Right atrium auricular region (tissue), 2 donors: ENCODE measurements around the gene SYAP1. TPM values are rescaled to one million over a fixed set of nuclear protein-coding genes. Genes with fewer than 3 reads are reported as not detected.

Experiments used
- DNase-seq: peaks from one replicate; pipeline ENCODE4 v3.0.0-alpha.2; 2019; ENCODE audit warnings: low spot score
- H3K27ac ChIP-seq, 2 donors: fragments of 200-600 bp; sonication (generic); 1 replicate in 1 of 2; 2 replicates in 1 of 2; pipeline ENCODE4 v1.5.1; 2016 to 2019
- H3K27me3 ChIP-seq, 2 donors: fragments of 200-600 bp; sonication (generic); one replicate each; pipeline versions ENCODE4 v1.5.1 to v1.6.0; 2017 to 2019
- H3K36me3 ChIP-seq: fragments of 200-600 bp; sonication (generic); one replicate; pipeline ENCODE4 v1.5.1; 2016
- H3K4me1 ChIP-seq, 2 donors: fragments of 200-600 bp; sonication (generic); one replicate each; pipeline versions ENCODE4 v1.5.1 to v1.6.0; 2017 to 2019
- H3K4me3 ChIP-seq, 2 donors: fragments of 200-600 bp; sonication (generic); 1 replicate in 1 of 2; 2 replicates in 1 of 2; pipeline ENCODE4 v1.5.1; 2017 to 2019; ENCODE audit warnings: mild to moderate bottlenecking in 1 of 2, moderate library complexity in 1 of 2
- H3K9me3 ChIP-seq, 2 donors: fragments of 200-600 bp; sonication (generic); one replicate each; pipeline ENCODE4 v1.5.1; 2019
- total RNA-seq, 2 donors: library from RNA; depleted of rRNA; stranded (reverse); fragments of >200 nt; gene quantifications; one replicate each; pipeline ENCODE4 v1.1.0, GENCODE V29; 2016
- TF ChIP-seq, protein P1 (sequence below), 2 donors: fragments of 200-600 bp; sonication (generic); IDR thresholded peaks; one replicate each; pipeline ENCODE4 v1.5.1; 2019; ENCODE audit warnings: antibody characterized with exemption in 2 of 2

Gene SYAP1
- total RNA-seq, 2 donors from 2014 or later: 16.9 to 17.6 TPM

DNA sequence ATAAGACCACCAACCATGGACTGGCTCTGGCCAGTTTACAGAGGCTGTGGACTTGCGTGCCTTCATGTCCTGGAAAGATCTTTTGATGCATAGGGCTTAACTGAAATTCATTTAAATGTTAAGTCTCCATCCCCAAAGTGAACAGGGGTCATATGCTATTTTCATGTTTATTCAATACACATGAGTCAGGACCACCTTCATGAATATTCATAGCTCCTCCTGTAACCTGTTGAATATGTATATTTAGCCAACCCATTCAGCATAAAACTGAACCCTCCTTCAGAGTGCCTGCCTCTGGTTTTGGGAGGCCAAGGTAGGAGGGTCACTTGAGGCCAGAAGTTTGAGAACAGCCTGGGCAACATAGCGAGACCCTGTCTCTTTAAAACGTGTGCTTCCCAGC lies 14.0 kb upstream of the SYAP1 start:
- no peaks in the 10 kb centered on the region for H3K9me3 ChIP-seq
- no peaks in the 10 kb centered on the region for H3K4me1 ChIP-seq
- no peaks in the 10 kb centered on the region for H3K36me3 ChIP-seq
- no peak overlapping the region for H3K4me3 ChIP-seq
- no peak overlapping the region for H3K27ac ChIP-seq
- DNase-seq: no peak
- TF ChIP-seq, protein P1, sequence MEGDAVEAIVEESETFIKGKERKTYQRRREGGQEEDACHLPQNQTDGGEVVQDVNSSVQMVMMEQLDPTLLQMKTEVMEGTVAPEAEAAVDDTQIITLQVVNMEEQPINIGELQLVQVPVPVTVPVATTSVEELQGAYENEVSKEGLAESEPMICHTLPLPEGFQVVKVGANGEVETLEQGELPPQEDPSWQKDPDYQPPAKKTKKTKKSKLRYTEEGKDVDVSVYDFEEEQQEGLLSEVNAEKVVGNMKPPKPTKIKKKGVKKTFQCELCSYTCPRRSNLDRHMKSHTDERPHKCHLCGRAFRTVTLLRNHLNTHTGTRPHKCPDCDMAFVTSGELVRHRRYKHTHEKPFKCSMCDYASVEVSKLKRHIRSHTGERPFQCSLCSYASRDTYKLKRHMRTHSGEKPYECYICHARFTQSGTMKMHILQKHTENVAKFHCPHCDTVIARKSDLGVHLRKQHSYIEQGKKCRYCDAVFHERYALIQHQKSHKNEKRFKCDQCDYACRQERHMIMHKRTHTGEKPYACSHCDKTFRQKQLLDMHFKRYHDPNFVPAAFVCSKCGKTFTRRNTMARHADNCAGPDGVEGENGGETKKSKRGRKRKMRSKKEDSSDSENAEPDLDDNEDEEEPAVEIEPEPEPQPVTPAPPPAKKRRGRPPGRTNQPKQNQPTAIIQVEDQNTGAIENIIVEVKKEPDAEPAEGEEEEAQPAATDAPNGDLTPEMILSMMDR (IDR thresholded peaks at IDR 0.05): no peak
- no peaks in the 10 kb centered on the region for H3K27me3 ChIP-seq

DNA sequence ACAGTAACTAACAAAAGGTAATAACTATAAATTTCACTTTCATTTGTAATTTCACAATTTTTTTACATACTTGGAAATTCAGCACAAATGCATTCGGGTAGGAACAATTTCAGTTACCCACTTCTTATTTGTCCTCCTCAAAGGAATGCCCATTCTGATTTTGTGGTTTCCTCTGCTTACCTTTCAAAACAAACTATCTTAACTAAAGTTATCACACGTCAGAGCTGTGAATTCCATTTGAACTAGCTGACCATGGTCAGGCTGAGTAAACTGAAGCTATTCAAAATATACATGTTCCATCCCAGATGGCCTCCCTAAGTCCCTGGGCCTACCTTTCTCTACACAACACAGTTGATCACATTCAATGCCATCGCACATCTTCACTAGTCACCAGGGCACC lies 11.4 kb upstream of the SYAP1 start:
- TF ChIP-seq, protein P1 (IDR thresholded peaks at IDR 0.05): no peak

GRCh38 chrX:16711219-16711811 lies 8.1 kb upstream of the SYAP1 start:
- Histone ChIP-seq H3K9me3 (no peaks in the 10 kb centered on the region), H3K36me3 (no peaks in the 10 kb centered on the region), H3K4me1 (peaks cover 0 to 7% of the 10 kb centered on the region in 2 donors), H3K27ac (peak overlapping the region; percentile 77 to 82), H3K4me3 (peak overlapping the region; percentile 52 to 71), H3K27me3 (peaks cover 0 to 6% of the 10 kb centered on the region in 2 donors)
- TF ChIP-seq, protein P1 (IDR thresholded peaks at IDR 0.05): no peak
- no peak for DNase-seq

More for the DNA sequence above, 11.4 kb upstream of the SYAP1 start:
- Histone ChIP-seq H3K27me3 (peaks cover 0 to 6% of the 10 kb centered on the region in 2 donors), H3K4me1 (peaks cover 0 to 7% of the 10 kb centered on the region in 2 donors), H3K27ac (no peak overlapping the region), H3K4me3 (no peak overlapping the region), H3K36me3 (no peaks in the 10 kb centered on the region), H3K9me3 (no peaks in the 10 kb centered on the region)
- DNase-seq: no peak

DNA sequence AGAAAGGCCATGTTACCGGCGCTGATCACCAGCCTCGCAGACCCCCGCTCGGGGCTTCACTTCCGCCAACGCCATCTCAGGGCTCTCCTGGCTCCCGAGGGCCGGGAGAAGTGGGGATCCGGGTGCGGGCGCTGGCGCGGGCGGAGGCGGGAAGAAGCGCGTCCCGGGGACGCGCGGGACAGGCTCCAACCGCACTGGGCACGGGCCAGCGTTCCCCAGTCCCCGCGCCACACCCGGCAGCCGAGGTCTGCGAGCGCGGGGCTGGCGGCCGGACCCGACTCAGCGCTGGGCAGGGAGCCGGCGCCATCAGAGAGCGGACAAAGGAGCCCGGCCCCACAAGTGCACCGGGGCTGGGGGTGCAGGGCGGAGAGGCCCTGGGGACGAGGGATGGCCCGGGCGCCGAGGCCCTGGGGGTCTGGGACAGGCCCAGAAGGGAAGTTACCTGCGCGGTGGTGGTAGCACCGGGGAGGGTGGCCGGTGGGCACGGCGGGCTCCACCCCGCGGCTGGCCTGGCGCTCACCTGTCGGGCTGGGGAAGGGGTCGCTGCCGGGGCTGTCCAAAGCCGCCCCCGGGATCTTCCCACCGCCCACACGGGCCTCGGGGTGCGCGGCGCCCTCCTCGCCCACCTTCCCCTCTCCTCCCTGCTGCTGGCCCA lies 7.4 kb upstream of the SYAP1 start:
- peak overlapping the region; percentile 52 to 71 for H3K4me3 ChIP-seq
- no peak for DNase-seq
- TF ChIP-seq, protein P1 (IDR thresholded peaks at IDR 0.05): no peak
- H3K27ac ChIP-seq: peak overlapping the region; percentile 77 to 82
- H3K27me3 ChIP-seq: peaks cover 0 to 6% of the 10 kb centered on the region in 2 donors
- no peaks in the 10 kb centered on the region for H3K36me3 ChIP-seq
- no peaks in the 10 kb centered on the region for H3K9me3 ChIP-seq
- peaks cover 0 to 7% of the 10 kb centered on the region in 2 donors for H3K4me1 ChIP-seq

DNA sequence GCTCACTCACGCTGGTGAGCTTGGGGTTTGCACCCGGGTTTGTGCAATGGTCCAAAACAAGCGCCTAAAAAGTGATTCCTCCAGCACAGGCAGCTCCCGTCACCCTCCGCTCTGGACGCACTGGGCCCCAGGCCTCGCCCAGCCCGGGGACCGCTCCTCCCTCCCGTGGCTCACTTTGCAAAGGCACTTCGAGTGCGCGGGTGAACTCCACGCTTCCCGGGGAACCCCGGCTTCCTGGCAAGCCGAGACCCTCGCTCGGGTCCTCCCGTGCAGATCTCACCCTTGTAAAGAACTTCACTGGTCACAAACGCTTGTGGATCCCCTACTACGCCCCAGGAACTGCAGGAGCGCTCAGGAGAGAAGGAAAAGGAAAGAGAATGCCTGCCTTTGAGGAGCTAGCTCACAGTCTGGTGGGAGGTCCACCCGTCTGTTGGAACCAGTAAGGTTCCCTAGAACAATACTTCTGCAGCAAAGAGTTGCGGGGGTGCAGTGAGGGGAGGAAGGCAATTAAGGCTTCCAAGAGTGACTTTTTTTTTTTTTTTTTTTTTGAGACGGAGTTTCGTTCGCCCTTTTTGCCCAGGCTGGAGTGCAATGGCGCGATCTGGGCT lies 6.8 kb upstream of the SYAP1 start, which contains the start of gene CTPS2:
Gene CTPS2, minus strand, starts transcription at position 122 of the 608 bp plus-strand sequence. CDS start 9,767 bp downstream, outside the sequence.
- Histone ChIP-seq H3K4me1 (peaks cover 0 to 7% of the 10 kb centered on the region in 2 donors), H3K27ac (peak within 1 kb of the TSS; percentile 77 to 82), H3K27me3 (peaks cover 0 to 6% of the 10 kb centered on the region in 2 donors), H3K36me3 (no peaks in the 10 kb centered on the region), H3K4me3 (peak within 1 kb of the TSS; percentile 52 to 71), H3K9me3 (no peaks in the 10 kb centered on the region)
- peak; percentile 76 for DNase-seq
- TF ChIP-seq, protein P1 (IDR thresholded peaks at IDR 0.05): no peak
